ENCODE measurements around the gene HAUS1.
A peak's percentile ranks its signal among the peaks of the same experiment; 100 is the strongest.

Gene HAUS1, protein sequence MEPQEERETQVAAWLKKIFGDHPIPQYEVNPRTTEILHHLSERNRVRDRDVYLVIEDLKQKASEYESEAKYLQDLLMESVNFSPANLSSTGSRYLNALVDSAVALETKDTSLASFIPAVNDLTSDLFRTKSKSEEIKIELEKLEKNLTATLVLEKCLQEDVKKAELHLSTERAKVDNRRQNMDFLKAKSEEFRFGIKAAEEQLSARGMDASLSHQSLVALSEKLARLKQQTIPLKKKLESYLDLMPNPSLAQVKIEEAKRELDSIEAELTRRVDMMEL

DNA sequence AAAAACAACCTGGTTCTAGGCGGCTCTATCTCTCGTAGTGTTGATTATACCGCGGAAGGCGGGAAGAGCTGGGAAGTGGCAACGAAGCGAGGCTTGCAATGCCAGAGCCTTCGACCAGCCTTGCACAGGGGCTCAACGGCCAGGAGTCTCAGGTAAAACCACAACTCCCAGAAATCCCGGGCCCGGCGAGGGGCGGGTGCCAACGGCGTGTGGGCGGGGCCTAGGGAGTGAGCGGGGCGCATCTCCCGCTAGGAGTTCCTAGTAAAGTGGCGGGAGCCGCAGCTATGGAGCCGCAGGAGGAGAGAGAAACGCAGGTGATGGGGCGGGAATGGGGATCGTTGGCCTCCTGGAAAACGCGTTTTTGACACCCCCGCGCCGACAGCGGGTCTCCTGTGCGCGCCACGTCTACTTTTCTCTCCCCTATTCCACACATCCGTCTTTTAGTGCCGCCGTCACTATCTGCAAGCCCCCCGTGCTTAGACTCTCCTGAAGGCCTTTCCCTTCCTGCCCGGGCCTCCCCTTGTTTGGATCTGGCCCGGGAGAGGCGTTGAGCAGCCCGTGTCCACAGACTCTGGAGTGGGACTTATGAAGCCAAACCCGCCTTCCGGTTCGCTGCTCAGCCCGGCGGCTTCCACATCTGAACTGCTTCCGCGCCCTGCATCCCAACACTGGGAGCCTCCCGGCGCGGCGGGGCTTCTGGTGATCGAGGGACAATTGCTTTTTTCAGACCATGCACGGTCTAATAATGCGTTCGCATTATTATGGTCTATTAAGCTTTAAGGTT lies at the start of gene HAUS1:
Gene HAUS1, plus strand, starts transcription at position 258 of the 784 bp plus-strand sequence. Its CDS starts 27 bp downstream, at position 285.
- peak; percentile 64 for DNase-seq (ENCODE audit: low read depth)
- peak within 1 kb of the TSS; percentile 93 for H3K4me3 ChIP-seq (ENCODE audit: low read depth, low read length)
- no peak for TF ChIP-seq CTCF (IDR thresholded peaks at IDR 0.05; ENCODE audit: control insufficient read depth, extremely low read depth, insufficient read depth)

DNA sequence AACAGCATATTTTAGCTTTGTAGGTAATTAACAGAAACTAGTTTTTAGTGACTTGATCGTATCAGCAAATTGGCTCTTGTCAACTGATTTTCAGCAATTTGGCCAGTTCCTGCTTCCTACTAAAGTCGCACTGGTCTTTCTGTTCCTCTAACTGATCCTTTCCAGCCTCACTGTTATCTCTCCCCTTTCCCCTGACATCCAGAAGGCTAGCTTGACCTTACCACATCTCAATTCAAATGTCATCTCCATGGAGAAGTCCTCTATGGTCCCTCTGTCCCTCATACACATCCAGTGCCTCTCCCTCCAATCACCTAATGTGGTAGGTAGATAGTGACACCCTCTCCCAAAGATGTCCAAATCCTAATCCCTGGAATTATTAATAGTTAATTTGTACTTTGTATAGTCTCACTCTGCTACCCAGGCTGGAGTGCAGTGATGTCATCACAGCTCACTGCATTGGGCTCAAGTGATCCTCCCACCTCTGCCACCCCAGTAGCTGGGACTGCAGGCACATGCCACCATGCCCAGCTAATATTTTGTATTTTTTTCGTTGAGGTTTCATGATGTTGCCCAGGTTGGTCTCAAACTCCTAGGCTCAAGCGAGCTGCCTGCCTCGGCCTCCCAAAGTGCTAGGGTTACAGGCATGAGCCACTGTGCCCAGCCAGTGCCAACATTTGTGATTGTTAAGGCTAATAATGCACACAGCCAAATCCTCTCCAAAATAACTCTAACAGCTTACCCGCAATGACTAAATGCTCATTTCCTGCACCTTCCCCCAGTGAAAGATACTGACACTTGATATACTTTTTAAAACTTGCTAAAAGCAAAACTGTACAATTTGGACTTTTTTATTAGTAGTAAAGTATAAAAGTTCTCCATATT lies 49.0 kb upstream of the HAUS1 start:
- no peak for DNase-seq (ENCODE audit: low read depth)
- H3K4me3 ChIP-seq (ENCODE audit: low read depth, low read length), result no peak overlapping the region

GRCh38 chr18:46055838-46056230 lies 48.4 kb upstream of the HAUS1 start:
- H3K4me3 ChIP-seq (ENCODE audit: low read depth, low read length), result no peak overlapping the region
- no peak for DNase-seq (ENCODE audit: low read depth)
- TF ChIP-seq CTCF (IDR thresholded peaks at IDR 0.05; ENCODE audit: control insufficient read depth, extremely low read depth, insufficient read depth), result no peak

More for the DNA sequence above, 49.0 kb upstream of the HAUS1 start:
- no peak for TF ChIP-seq CTCF (IDR thresholded peaks at IDR 0.05; ENCODE audit: control insufficient read depth, extremely low read depth, insufficient read depth)

DNA sequence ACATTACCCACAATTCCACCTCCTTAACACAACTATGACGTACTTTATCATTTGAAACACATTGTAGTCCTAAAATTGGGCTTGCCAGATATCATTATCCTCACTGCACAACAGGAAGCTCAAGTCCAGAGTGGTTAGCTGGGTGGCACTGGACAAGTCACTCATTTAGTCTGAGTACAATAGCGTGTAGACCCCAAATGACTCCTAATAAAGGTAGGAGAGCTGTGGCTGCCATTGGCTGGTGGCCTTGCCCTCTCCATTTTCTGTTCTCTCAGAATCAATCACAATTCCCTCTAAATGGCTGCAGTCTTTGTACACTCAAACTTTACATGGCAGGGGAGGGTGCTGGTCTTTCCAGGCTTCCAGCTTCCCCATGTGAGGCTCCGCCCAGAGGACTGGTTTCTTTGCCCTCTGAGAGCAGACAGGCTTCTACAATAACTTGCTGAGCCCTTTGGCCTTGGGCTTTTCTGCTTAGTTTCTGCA lies 43.8 kb upstream of the HAUS1 start:
- DNase-seq (ENCODE audit: low read depth), result no peak
- no peak for TF ChIP-seq CTCF (IDR thresholded peaks at IDR 0.05; ENCODE audit: control insufficient read depth, extremely low read depth, insufficient read depth)
- H3K4me3 ChIP-seq (ENCODE audit: low read depth, low read length), result no peak overlapping the region

DNA sequence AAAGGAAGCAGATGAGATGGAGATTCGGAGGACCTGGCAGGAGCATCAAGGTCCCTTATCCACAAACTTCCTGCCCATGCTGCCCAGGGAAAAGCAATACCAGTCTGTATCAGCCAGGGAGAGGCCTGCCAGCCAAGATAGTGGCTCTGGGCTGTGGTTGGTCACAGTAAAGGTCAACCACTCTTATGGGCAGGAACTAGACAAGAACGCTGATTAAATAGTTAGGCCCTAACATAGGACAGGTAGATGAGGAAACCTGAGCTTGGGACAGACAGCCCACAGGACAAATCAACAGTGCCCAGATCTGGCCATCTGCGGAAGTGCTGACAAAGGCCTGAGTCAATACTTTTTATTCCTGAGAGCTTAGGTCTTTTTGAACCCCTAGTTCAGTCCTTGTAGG lies 42.8 kb upstream of the HAUS1 start:
- no peak overlapping the region for H3K4me3 ChIP-seq (ENCODE audit: low read depth, low read length)
- no peak for TF ChIP-seq CTCF (IDR thresholded peaks at IDR 0.05; ENCODE audit: control insufficient read depth, extremely low read depth, insufficient read depth)
- DNase-seq (ENCODE audit: low read depth), result no peak

GRCh38 chr18:46061796-46062195 lies 42.4 kb upstream of the HAUS1 start:
- H3K4me3 ChIP-seq (ENCODE audit: low read depth, low read length), result no peak overlapping the region
- no peak for DNase-seq (ENCODE audit: low read depth)
- no peak for TF ChIP-seq CTCF (IDR thresholded peaks at IDR 0.05; ENCODE audit: control insufficient read depth, extremely low read depth, insufficient read depth)

Data from LNCaP clone FGC (cell line).